HG03103 (cell line): ENCODE measurements around the gene ADK.

Source experiments
- ATAC-seq: cut with Tn5 transposase; IDR thresholded peaks from one replicate; pipeline ENCODE4 v1.9.1; 2021; ENCODE audit warnings: low read depth; ENCODE audit not compliant: unreplicated experiment

ADK gene

DNA sequence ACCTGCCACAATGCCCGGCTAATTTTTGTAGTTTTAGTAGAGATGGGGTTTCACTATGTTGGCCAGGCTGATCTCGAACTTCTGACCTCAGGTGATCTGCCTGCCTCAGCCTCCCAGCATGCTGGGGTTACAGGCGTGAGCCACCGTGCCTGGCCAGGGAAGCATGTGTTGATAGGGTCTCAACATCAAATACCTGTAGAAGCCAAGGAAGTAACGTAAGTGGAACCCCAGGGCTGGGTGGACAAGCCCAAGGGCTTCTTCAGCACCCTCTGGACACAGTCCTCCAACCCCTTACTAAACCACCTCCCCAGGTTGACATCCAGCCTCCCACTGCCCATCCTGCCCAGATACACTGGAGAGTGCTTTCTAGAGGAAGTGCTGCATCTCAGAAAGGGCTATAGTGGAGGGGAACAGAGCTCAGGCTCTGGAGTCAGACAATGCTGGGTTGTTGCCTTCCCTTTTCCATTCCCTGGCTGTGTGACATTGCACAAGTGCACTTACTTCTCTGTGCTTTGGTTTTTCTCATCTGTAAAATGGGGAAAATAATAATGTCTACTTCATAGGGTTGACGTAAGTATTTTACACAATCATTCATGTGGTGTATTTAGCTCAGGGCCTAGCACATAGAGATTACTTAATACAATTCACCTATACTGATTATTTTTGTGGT is 601.5 kb downstream of the ADK start:
- ATAC-seq, result no peak

DNA sequence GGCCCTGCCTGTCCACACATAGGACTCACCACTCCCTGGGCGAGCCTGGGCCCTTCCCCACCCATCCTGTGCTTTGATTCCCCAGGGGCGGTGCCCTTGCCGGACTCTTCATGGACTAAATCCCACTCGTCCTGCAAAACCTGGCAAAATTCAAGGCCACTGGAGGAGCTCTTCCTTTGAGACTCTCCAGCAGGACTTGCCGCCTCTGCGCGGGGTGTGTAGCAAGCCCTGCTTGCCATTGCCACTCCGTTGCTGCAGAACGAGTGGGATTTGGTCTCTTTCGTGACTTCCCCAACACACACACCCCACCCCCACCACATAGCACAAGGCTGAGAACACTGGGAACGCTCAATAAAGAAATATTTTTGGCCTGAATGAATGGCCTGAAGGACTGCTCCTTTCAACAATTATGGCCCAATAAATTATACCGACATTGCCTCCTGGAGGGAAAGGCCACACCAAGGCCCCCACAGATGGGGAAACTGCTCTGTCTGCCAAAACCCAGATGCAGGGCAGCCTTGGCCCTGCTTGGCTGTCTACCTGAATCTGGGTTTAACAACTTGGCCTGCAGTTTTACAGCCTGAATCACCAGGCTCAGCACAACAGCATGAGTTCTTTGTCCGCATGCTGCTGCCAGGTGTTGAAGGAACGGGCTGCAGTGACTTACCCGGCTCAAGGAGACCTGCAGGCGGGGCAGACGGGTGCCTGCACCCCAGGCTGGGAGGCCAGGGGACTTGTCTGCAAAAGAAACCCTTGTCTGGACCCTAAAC is 602.6 kb downstream of the ADK start:
- no peak for ATAC-seq

DNA sequence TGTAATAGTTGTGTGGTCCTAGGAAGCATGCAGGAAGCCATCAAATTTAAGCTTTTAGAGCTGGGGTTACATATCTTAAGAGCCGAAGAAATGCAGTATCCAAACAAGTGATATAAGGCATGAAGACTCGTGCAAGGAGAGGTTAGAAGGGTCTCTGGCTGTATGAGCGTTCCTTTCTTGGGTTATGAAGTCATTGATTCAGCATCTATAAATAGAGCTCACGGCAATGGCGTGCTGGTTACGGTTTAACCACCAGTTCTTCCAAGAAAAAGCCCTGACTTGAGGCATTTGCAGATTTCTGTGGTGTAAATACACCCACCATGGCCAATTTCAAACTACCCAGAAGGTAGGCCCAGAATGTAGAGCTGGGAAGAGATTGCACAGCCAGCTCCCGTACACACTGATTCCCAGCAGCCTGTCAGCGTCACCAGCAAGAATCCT is 603.4 kb downstream of the ADK start:
- ATAC-seq, result no peak

DNA sequence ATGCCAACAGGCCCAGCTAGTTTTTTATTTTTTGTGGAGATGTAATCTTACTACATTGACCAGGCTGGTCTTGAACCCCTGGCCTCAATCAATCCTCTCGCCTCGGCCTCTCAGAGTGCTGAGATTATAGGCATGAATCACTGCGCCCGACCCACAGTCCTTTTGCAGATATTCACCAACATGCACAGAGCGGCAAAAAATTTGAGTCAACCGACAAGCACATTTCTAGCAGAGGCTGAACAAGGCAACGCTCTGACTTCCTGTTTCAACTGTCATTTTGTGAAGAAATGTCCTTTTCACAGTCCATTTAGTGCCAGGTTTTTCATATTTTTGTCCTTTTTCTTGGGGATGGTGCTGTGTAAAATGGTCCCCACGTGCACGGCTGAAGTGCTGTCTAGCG is 604.3 kb downstream of the ADK start:
- ATAC-seq, result no peak
